SK-N-SH (cell line): ENCODE data around the gene TBXT. TPM values are rescaled to one million over a fixed set of nuclear protein-coding genes. Genes with fewer than 3 reads are reported as not detected.

Source experiments
- CTCF ChIA-PET: fragments of 300-600, 350-600 bp; formaldehyde crosslinking; extraction: SDS; loops from one replicate; lab custom pipeline; 2021; lab: Yijun Ruan, JAX
- POLR2A ChIA-PET: fragments of 350-600 bp; sonication (Branson Sonifier 250); formaldehyde crosslinking; extraction: SDS; loops from one replicate; lab custom pipeline; 2020; ENCODE audit warnings: antibody characterized with exemption, inconsistent platforms; lab: Yijun Ruan, JAX
- DNase-seq: peaks from one replicate; pipeline ENCODE4 v3.0.0; 2012
- H2AFZ ChIP-seq: fragments of 200-600 bp; sonication (generic); 2 replicates; pipeline ENCODE4 v1.8.1; 2016; ENCODE audit warnings: antibody characterized with exemption, mild to moderate bottlenecking, low read depth
- H3F3A ChIP-seq: fragments of 200-600 bp; sonication (generic); replicated peaks from 2 replicates; pipeline ENCODE3; 2016; ENCODE audit warnings: antibody characterized with exemption, mild to moderate bottlenecking; ENCODE audit not compliant: insufficient read depth
- H3K27ac ChIP-seq, 2 experiments: fragments of 200-500 bp in 1 of 2; fragments of 200-600 bp in 1 of 2; sonication (Bioruptor generic) in 1 of 2; sonication (generic), shearing (Covaris generic) in 1 of 2; 2 replicates each; pipeline versions ENCODE4 v1.5.1 to v1.6.1; 2014 to 2016; ENCODE audit warnings: low read depth in 2 of 2, inconsistent platforms in 1 of 2, low read length in 1 of 2, mild to moderate bottlenecking in 1 of 2, mixed read lengths in 1 of 2
- H3K27me3 ChIP-seq: fragments of 200-600 bp; sonication (generic), shearing (Covaris generic); 2 replicates; pipeline ENCODE4 v1.6.1; 2016; ENCODE audit warnings: mixed run types; ENCODE audit not compliant: insufficient read depth
- H3K36me3 ChIP-seq, 2 experiments: fragments of 200-500 bp in 1 of 2; fragments of 200-600 bp in 1 of 2; sonication (Bioruptor generic) in 1 of 2; sonication (generic) in 1 of 2; replicated peaks in 1 of 2; 2 replicates each; pipeline versions ENCODE3 to v1.5.1; 2014 to 2016; ENCODE audit warnings: low read length in 1 of 2, mild to moderate bottlenecking in 1 of 2; ENCODE audit not compliant: insufficient read depth in 2 of 2, control insufficient read depth in 1 of 2
- H3K4me1 ChIP-seq, 2 experiments: fragments of 200-500 bp in 1 of 2; fragments of 200-600 bp in 1 of 2; sonication (Bioruptor generic) in 1 of 2; sonication (generic), shearing (Covaris generic) in 1 of 2; 2 replicates each; pipeline versions ENCODE4 v1.5.1 to v1.6.1; 2014 to 2016; ENCODE audit warnings: low read depth in 1 of 2, low read length in 1 of 2, mixed run types in 1 of 2; ENCODE audit not compliant: insufficient read depth in 2 of 2, control insufficient read depth in 1 of 2
- H3K4me2 ChIP-seq: fragments of 200-600 bp; sonication (generic), shearing (Covaris generic); 2 replicates; pipeline ENCODE4 v1.6.1; 2017; ENCODE audit warnings: mixed run types
- H3K4me3 ChIP-seq, 2 experiments: fragments of 200-500 bp in 1 of 2; fragments of 200-600 bp in 1 of 2; sonication (Bioruptor generic) in 1 of 2; sonication (generic), shearing (Covaris generic) in 1 of 2; 2 replicates each; pipeline versions ENCODE4 v1.5.1 to v1.8.1; 2014 to 2016; ENCODE audit warnings: low read depth in 2 of 2, inconsistent platforms in 1 of 2, low read length in 1 of 2, mild to moderate bottlenecking in 1 of 2, mixed read lengths in 1 of 2, moderate library complexity in 1 of 2
- H3K79me2 ChIP-seq: fragments of 200-600 bp; sonication (generic); 2 replicates; pipeline ENCODE4 v1.8.1; 2017; ENCODE audit warnings: mild to moderate bottlenecking; ENCODE audit not compliant: insufficient read depth
- H3K9ac ChIP-seq: fragments of 200-600 bp; sonication (generic); 2 replicates; pipeline ENCODE4 v1.6.1; 2017; ENCODE audit warnings: mixed run types
- H3K9me2 ChIP-seq: fragments of 200-600 bp; sonication (generic); 2 replicates; pipeline ENCODE4 v1.6.1; 2017; ENCODE audit warnings: mixed run types
- H3K9me3 ChIP-seq: fragments of 200-600 bp; sonication (generic); 2 replicates; pipeline ENCODE4 v1.6.1; 2017; ENCODE audit warnings: mixed run types, mild to moderate bottlenecking, moderate library complexity
- H4K20me1 ChIP-seq: fragments of 200-600 bp; sonication (generic); 2 replicates; pipeline ENCODE4 v1.6.1; 2017; ENCODE audit warnings: mild to moderate bottlenecking, mixed run types; ENCODE audit not compliant: insufficient read depth
- CHD2 ChIP-seq: fragments of 150-350 bp; IDR thresholded peaks from 2 replicates; pipeline ENCODE4 v1.6.1; 2018; ENCODE audit warnings: low read length; ENCODE audit not compliant: partially characterized antibody
- ELF1 ChIP-seq: IDR thresholded peaks from 2 replicates; pipeline ENCODE4 v1.4.0; 2012
- EP300 ChIP-seq, 2 experiments: IDR thresholded peaks; 2 replicates each; pipeline versions ENCODE4 v1.4.0 to v1.6.1; 2012; ENCODE audit warnings: borderline replicate concordance in 1 of 2, low read depth in 1 of 2, low read length in 1 of 2
- FOXM1 ChIP-seq: IDR thresholded peaks from 2 replicates; pipeline ENCODE4 v1.4.0; 2012; ENCODE audit warnings: low read depth, mild to moderate bottlenecking
- MEF2A ChIP-seq: IDR thresholded peaks from 2 replicates; pipeline ENCODE4 v1.4.0; 2012; ENCODE audit warnings: low read depth, borderline replicate concordance
- NRF1 ChIP-seq: IDR thresholded peaks from 2 replicates; pipeline ENCODE4 v1.6.1; 2012; ENCODE audit warnings: low read depth, mild to moderate bottlenecking, low read length
- RAD21 ChIP-seq: IDR thresholded peaks from 2 replicates; pipeline ENCODE4 v1.6.1; 2012; ENCODE audit warnings: mild to moderate bottlenecking, low read length
- RCOR1 ChIP-seq: fragments of 150-350 bp; IDR thresholded peaks from 2 replicates; pipeline ENCODE4 v1.6.1; 2017; ENCODE audit warnings: antibody characterized with exemption, low read length
- TCF12 ChIP-seq: IDR thresholded peaks from 2 replicates; pipeline ENCODE4 v1.4.0; 2012
- TEAD4 ChIP-seq: IDR thresholded peaks from 2 replicates; pipeline ENCODE4 v1.4.0; 2012; ENCODE audit warnings: mild to moderate bottlenecking, borderline replicate concordance; ENCODE audit not compliant: insufficient read depth
- WGBS: methylation state at CpG from one replicate; pipeline ENCODE4 v1.1.6; 2017; ENCODE audit warnings: low lambda C conversion rate; 5-methylcytosine and 5-hydroxymethylcytosine counted together
- polyA plus RNA-seq, 3 experiments: library from polyadenylated mRNA; depleted of rRNA; stranded (reverse); fragments of >200 nt; gene quantifications; 2 replicates each; pipeline ENCODE4 v1.2.3, GENCODE V29; 2012
- TF ChIP-seq, protein P1 (sequence below): IDR thresholded peaks from 2 replicates; pipeline ENCODE4 v1.6.1; 2012; ENCODE audit warnings: mild to moderate bottlenecking, low read depth, low read length, moderate library complexity
- TF ChIP-seq, protein P2 (sequence below): fragments of 200-600 bp; sonication (generic); IDR thresholded peaks from 2 replicates; pipeline ENCODE4 v1.6.1; 2017; ENCODE audit warnings: antibody characterized with exemption, mild to moderate bottlenecking, moderate library complexity

TBXT gene
- polyA plus RNA-seq, 1 of the 3 experiments (the other 2 are of a cell fraction) = not detected

DNA sequence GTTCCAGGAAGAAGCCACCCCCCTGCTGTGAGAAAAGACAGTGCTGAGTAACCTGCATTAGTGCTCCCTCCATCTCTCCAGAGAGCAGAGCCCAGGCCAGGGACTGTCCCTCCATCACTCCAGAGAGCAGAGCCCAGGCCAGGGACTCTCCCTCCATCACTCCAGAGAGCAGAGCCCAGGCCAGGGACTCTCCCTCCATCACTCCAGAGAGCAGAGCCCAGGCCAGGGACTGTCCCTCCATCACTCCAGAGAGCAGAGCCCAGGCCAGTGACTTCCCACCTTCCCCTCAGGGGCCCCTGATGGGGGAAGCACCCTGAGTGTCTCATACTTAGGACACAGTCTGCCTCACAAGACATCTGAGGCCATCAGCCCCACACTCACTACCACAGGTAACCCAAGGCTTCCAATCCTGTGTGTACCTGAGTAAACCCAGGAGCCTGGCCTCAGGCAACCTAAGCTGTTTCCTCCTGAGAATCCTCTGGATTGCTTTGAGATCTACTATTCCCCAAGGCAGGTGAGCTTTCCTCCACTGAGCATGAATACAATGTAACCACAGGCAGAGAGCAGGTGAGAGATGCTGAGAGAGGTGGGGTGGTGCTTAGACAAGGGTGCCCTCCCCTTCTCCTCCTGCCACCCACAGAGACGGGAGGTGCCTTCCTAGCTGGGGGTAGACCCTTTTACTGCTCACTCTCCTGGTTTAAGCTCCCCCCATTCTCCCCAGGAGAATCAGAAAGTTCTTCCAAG is 4.9 kb downstream of the TBXT start (continued):
- TF ChIP-seq, protein P1, sequence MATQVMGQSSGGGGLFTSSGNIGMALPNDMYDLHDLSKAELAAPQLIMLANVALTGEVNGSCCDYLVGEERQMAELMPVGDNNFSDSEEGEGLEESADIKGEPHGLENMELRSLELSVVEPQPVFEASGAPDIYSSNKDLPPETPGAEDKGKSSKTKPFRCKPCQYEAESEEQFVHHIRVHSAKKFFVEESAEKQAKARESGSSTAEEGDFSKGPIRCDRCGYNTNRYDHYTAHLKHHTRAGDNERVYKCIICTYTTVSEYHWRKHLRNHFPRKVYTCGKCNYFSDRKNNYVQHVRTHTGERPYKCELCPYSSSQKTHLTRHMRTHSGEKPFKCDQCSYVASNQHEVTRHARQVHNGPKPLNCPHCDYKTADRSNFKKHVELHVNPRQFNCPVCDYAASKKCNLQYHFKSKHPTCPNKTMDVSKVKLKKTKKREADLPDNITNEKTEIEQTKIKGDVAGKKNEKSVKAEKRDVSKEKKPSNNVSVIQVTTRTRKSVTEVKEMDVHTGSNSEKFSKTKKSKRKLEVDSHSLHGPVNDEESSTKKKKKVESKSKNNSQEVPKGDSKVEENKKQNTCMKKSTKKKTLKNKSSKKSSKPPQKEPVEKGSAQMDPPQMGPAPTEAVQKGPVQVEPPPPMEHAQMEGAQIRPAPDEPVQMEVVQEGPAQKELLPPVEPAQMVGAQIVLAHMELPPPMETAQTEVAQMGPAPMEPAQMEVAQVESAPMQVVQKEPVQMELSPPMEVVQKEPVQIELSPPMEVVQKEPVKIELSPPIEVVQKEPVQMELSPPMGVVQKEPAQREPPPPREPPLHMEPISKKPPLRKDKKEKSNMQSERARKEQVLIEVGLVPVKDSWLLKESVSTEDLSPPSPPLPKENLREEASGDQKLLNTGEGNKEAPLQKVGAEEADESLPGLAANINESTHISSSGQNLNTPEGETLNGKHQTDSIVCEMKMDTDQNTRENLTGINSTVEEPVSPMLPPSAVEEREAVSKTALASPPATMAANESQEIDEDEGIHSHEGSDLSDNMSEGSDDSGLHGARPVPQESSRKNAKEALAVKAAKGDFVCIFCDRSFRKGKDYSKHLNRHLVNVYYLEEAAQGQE = no peak
- no peak for TF ChIP-seq FOXM1
- no peak for TF ChIP-seq NRF1
- TF ChIP-seq RCOR1 = no peak

GRCh38 chr6:166157930-166158617 is 9.6 kb downstream of the TBXT start:
- H3K4me1 ChIP-seq = no peaks in the 10 kb centered on the region
- H4K20me1 ChIP-seq = no peaks in the 10 kb centered on the region
- H3F3A ChIP-seq = no peaks in the 10 kb centered on the region
- ChIA-PET POLR2A (no interaction called here), CTCF (interaction anchor here (1.4 to 2.2 kb wide), 7 partner anchors 7 to 243 kb away, joined by 3 to 13 read pairs (median 5); no protein-coding TSS in a partner anchor)
- 50% methylated on average over 19 of the region's 28 CpGs for WGBS
- no peak overlapping the region for H3K27ac ChIP-seq
- no peaks in the 10 kb centered on the region for H3K9me3 ChIP-seq
- H3K79me2 ChIP-seq = no peaks in the 10 kb centered on the region
- no peak overlapping the region for H2AFZ ChIP-seq
- H3K9ac ChIP-seq = no peak overlapping the region
- no peaks in the 10 kb centered on the region for H3K9me2 ChIP-seq
- H3K27me3 ChIP-seq = no peaks in the 10 kb centered on the region; the same call in 1 of the 2 replicates
- H3K4me3 ChIP-seq = no peak overlapping the region
- H3K4me2 ChIP-seq = no peak overlapping the region
- DNase-seq = no peak
- H3K36me3 ChIP-seq = no peaks in the 10 kb centered on the region
- TF ChIP-seq, protein P2, sequence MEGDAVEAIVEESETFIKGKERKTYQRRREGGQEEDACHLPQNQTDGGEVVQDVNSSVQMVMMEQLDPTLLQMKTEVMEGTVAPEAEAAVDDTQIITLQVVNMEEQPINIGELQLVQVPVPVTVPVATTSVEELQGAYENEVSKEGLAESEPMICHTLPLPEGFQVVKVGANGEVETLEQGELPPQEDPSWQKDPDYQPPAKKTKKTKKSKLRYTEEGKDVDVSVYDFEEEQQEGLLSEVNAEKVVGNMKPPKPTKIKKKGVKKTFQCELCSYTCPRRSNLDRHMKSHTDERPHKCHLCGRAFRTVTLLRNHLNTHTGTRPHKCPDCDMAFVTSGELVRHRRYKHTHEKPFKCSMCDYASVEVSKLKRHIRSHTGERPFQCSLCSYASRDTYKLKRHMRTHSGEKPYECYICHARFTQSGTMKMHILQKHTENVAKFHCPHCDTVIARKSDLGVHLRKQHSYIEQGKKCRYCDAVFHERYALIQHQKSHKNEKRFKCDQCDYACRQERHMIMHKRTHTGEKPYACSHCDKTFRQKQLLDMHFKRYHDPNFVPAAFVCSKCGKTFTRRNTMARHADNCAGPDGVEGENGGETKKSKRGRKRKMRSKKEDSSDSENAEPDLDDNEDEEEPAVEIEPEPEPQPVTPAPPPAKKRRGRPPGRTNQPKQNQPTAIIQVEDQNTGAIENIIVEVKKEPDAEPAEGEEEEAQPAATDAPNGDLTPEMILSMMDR = no peak
- TF ChIP-seq TCF12 (no peak), NRF1 (no peak), RAD21 (no peak), ELF1 (no peak), EP300 (IDR thresholded peaks at IDR 0.05; ENCODE audit: borderline replicate concordance in 1 of 2, low read depth in 1 of 2, low read length in 1 of 2) (no peak), TEAD4 (no peak), CHD2 (no peak), MEF2A (no peak)
